Body of pancreas (tissue), 4 donors: ENCODE measurements around the gene MSI2.

Experiments
- CTCF ChIP-seq, 7 experiments: fragments of 450-650 bp in 4 of 7; fragments of 200-600 bp in 3 of 7; sonication (generic) in 3 of 7; IDR thresholded peaks; one replicate each; pipeline ENCODE4 v1.5.1; 2016 to 2019; ENCODE audit warnings: antibody characterized with exemption in 7 of 7
- POLR2A ChIP-seq, 3 donors: fragments of 450-650 bp; IDR thresholded peaks; one replicate each; pipeline ENCODE4 v1.6.1; 2016; ENCODE audit warnings: antibody characterized with exemption in 3 of 3, mild to moderate bottlenecking in 2 of 3

GRCh38 chr17:57366177-57366557 lies 109.8 kb downstream of the MSI2 start:
- TF ChIP-seq CTCF (IDR thresholded peaks at IDR 0.05) (no peak), POLR2A (IDR thresholded peaks at IDR 0.05) (no peak)
